HG03460 (cell line): ENCODE data around the gene ALKBH7.

Experiments used
- ATAC-seq: cut with Tn5 transposase; IDR thresholded peaks from one replicate; pipeline ENCODE4 v1.9.1; 2021; ENCODE audit not compliant: unreplicated experiment

Gene ALKBH7

GRCh38 chr19:6423499-6424194 is 51.1 kb downstream of the ALKBH7 start:
- no peak for ATAC-seq

- ATAC-seq = no peak
Measured at GRCh38 chr19:6424195-6424938, 51.8 kb downstream of the ALKBH7 start, which contains the start of gene KHSRP. Gene KHSRP (minus strand): TSS chr19:6424811. CDS start chr19:6424701, 110 bp downstream.
